PFSK-1 (cell line): Measurements from ENCODE around the gene LDHAL6A.

Experiments
- FOXP2 ChIP-seq: optimal IDR thresholded peaks from 2 replicates; pipeline ENCODE3; 2011; ENCODE audit warnings: borderline replicate concordance, control low read depth, inconsistent platforms; ENCODE audit not compliant: insufficient read depth; ENCODE audit errors: extremely low read length, extremely low read depth
- POLR2AphosphoS5 ChIP-seq: IDR thresholded peaks from 2 replicates; pipeline ENCODE4 v1.6.1; 2012; ENCODE audit warnings: low read depth, mild to moderate bottlenecking, control low read depth, low read length, moderate library complexity
- SIN3A ChIP-seq: IDR thresholded peaks from 2 replicates; pipeline ENCODE4 v1.6.1; 2012; ENCODE audit warnings: mild to moderate bottlenecking, low read length, moderate library complexity, borderline replicate concordance; ENCODE audit not compliant: insufficient read depth
- TAF1 ChIP-seq: IDR thresholded peaks from 2 replicates; pipeline ENCODE4 v1.6.1; 2012; ENCODE audit warnings: low read length, control low read depth, borderline replicate concordance; ENCODE audit not compliant: insufficient read depth
- TF ChIP-seq, protein P1 (sequence below), 2 experiments: IDR thresholded peaks; 2 replicates each; pipeline versions ENCODE4 v1.6.1 to v1.8.0; 2011 to 2012; ENCODE audit warnings: low read depth in 2 of 2, low read length in 2 of 2, control low read depth in 1 of 2, inconsistent platforms in 1 of 2, mild to moderate bottlenecking in 1 of 2, moderate library complexity in 1 of 2; ENCODE audit not compliant: insufficient read depth in 1 of 2

Gene LDHAL6A

DNA sequence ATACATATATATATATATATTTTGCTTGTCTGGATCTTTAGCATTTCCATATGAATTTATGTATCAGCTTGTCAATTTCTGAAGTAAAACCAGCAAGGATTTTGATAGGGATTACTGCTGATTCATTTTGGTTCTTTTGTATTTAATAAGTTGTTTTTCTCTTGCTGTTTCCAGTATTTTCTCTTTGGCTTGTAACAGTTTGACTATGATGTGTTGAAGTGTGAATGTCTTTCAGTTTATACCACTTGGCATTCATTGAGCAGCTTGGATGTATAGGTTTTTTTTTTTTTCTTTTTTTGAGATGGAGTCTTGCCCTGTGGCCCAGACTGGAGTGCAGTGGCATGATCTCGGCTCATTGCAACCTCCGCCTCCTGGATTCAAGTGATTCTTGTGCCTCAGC, 12.4 kb downstream of the LDHAL6A start:
- no peak for TF ChIP-seq POLR2AphosphoS5
- no peak for TF ChIP-seq SIN3A
- TF ChIP-seq, protein P1, sequence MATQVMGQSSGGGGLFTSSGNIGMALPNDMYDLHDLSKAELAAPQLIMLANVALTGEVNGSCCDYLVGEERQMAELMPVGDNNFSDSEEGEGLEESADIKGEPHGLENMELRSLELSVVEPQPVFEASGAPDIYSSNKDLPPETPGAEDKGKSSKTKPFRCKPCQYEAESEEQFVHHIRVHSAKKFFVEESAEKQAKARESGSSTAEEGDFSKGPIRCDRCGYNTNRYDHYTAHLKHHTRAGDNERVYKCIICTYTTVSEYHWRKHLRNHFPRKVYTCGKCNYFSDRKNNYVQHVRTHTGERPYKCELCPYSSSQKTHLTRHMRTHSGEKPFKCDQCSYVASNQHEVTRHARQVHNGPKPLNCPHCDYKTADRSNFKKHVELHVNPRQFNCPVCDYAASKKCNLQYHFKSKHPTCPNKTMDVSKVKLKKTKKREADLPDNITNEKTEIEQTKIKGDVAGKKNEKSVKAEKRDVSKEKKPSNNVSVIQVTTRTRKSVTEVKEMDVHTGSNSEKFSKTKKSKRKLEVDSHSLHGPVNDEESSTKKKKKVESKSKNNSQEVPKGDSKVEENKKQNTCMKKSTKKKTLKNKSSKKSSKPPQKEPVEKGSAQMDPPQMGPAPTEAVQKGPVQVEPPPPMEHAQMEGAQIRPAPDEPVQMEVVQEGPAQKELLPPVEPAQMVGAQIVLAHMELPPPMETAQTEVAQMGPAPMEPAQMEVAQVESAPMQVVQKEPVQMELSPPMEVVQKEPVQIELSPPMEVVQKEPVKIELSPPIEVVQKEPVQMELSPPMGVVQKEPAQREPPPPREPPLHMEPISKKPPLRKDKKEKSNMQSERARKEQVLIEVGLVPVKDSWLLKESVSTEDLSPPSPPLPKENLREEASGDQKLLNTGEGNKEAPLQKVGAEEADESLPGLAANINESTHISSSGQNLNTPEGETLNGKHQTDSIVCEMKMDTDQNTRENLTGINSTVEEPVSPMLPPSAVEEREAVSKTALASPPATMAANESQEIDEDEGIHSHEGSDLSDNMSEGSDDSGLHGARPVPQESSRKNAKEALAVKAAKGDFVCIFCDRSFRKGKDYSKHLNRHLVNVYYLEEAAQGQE (IDR thresholded peaks at IDR 0.05; ENCODE audit: insufficient read depth in 1 of 2, low read depth in 2 of 2, low read length in 2 of 2) = no peak

DNA sequence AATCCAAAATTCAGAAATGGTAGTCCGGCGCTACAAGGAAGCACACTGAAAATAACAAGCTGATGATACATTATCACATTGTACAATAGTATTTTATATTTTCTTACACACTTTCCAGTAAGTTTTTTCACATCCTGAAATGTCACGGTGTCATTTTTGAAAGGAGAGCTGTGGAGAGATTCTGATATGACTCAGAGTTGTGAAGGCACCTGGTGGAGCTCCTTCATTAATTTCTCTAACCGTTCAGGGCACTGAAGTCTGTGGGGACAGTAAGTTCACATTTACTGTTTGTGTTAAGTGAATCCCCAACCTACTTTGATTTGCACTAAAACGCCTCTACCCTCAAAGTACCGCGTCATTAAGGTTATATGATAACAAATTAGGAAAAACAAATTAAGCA, 13.3 kb downstream of the LDHAL6A start:
- TF ChIP-seq, protein P1 (IDR thresholded peaks at IDR 0.05; ENCODE audit: insufficient read depth in 1 of 2, low read depth in 2 of 2, low read length in 2 of 2) = no peak
- TF ChIP-seq POLR2AphosphoS5 = no peak
- TF ChIP-seq TAF1 = no peak
- TF ChIP-seq FOXP2 = no peak
- TF ChIP-seq SIN3A = no peak

DNA sequence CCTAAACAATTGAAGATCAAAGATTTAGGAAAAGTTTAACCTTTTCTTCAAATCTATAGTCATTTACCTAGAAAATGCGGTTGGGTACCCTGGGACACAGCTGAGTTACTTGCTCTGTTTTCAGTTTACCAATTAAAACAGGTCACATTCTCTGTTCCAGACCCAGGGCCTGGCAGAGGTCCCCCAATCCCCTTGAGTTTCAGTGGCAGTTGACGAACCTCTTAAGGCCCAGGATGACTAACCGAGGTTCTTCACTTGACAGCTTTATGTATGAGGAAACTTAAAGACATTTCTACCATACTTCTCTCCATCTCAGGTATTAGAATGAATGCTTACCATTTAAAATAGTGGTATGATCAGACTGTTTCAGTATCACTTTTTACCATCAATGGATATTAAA, 16.3 kb downstream of the LDHAL6A start:
- TF ChIP-seq FOXP2 (no peak), TAF1 (no peak), POLR2AphosphoS5 (no peak), SIN3A (no peak)
- TF ChIP-seq, protein P1 (IDR thresholded peaks at IDR 0.05; ENCODE audit: insufficient read depth in 1 of 2, low read depth in 2 of 2, low read length in 2 of 2) = no peak

DNA sequence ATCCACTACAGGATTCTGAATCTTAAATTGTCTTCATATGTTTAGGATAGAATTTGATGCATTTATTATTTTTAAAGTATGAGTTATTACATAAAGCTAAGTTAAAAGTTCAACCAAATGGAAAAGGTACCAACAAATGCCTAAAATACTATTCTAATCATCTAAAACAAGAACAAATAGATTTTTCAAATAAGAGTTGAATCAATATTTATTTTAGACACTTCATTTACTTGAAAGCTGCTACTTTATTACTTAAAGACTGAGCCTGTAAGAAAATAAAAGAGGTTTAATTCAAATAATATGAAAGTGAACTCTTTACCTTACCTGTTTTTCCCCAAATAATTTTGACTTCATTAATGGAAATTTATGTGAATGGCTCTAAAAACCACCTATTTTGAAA, 16.9 kb downstream of the LDHAL6A start:
- TF ChIP-seq TAF1 = no peak

DNA sequence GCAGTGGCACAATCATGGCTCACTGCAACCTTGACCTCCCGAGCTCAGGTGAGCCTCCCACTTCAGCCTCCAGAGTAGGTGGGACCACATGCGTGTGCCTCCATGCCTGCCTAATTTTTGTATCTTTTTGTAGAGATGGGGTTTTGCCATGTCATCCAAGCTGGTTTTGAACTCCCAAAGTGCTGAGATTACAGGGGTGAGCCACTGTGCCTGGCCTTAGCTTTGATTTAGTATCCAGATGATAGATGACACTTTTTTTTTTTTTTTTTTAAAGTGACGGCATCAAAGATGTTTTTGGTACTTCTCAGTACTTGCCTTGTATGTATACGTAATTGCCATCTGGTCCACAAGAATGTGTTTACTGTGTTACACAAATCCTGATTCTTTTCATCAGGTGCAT, 23.4 kb downstream of the LDHAL6A start:
- no peak for TF ChIP-seq TAF1
- no peak for TF ChIP-seq SIN3A
- TF ChIP-seq, protein P1 (IDR thresholded peaks at IDR 0.05; ENCODE audit: insufficient read depth in 1 of 2, low read depth in 2 of 2, low read length in 2 of 2) = no peak
- no peak for TF ChIP-seq POLR2AphosphoS5
- TF ChIP-seq FOXP2 = no peak

DNA sequence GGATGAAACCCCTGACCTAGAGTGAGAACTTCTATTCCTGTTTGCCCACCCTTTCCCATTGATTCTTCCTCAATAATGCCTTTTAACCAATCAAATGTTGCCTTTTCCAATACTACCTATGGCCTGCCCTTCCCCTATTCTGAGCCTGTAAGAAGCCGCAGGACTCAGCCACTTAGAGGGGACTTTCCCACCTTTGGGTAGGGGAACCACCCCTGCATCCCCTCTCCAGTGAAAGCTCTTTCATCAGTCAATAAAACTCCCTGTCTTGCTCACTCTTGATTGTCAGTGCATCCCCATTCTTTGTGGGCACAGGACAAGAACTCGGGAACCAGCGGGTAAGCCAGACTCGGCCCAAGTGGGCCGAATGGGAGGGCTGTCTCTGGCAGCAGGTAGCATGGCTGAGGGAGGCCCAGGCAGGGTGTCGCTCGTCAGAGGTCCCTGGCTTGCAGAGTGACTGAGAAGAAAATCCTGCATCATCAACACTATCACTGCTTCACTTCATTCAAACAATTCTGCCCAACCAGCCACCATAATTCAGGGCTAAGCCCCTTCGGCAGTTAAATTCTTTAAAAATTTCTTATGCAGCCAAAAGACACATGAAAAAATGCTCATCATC, 30.4 kb downstream of the LDHAL6A start:
- TF ChIP-seq POLR2AphosphoS5 = no peak
